Measurements from ENCODE around the gene RNF115.

DNA sequence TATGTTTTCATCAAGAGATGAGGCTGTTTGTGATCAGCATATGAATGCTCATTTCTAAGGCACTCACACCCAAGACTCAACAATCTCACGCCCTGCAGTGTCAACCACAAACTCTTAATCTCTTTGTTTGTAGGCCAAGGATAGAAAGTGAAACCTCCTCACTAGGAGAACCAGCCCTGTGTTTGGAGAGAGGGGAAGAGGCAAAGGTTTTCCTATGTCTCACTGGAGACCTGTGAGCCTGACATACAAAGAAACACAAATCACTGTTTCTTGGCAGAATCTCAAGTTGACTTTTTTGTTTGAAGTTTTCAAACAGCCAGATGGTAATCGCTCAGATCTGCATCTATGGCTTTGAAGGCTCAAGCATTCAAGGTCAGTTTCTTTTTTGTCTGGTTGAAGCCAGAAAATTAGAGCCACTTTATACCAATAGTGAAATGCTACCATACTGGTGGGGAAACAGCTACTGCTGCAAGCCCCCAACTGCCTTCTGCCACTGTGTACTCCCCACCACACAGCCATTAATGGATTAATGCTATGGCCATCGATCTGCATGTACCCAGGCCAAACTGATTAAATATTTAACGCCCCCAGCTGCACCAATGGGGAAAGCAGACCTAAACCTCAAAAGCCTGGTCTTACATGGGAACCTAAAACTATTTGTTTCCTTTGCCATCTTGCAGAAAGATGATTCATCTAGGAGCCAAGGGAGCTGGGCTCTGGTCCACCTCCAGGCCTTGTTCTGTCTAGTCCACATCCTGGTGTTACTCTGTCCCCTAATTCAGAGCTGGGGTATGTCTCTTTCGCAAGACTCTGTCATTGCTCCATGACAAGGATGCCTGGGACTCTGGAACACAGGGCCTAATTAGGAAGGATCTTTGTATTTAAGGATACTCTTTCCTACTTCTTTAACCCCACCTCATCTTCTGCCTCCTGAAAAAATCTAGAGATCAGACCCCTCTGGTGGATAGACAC, 133.0 kb downstream of the RNF115 start:
- TF ChIP-seq POLR2AphosphoS5 (IDR thresholded peaks at IDR 0.05) (no peak), POLR2A (IDR thresholded peaks at IDR 0.05) (no peak)
